GM18868 (cell line): ENCODE measurements around the gene ADAM19.
A peak's percentile ranks its signal among the peaks of the same experiment; 100 is the strongest.

Experiments
- ATAC-seq: cut with Tn5 transposase; IDR thresholded peaks from one replicate; pipeline ENCODE4 v1.9.1; 2021; ENCODE audit warnings: mild to moderate bottlenecking, moderate library complexity; ENCODE audit not compliant: unreplicated experiment

The ADAM19 gene

DNA sequence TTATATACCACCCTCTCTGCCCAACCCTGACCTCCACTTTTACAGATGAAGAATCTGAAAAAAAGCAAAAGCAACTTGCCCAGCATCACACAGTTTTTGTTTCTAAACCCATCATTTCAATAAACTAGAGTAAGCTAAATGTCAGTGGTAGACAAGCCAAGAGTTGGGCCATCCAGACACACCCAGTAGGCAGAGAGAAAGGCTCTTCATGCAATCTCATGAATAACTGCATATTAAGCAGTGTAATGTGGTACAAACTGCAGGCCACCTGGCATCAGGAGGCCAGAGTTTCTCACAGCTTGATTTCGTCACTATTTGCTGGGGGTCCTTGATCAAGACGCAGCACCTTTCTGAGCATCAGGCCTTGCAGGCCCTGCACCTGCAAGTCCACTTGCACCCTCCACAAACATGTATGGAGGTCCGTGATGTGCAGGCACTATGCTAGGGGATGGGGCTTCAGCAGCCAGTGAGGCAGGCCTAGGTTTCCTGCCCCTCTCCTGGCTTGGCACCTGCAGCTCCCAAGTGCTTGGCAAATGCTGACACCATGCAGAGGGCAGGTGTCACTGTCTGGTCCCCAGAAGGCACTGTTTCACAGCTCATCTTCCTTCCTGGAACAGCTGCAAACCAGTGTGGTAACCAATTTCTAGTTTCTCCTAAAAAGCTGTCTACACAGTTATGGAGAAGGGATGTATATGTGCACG is 29.8 kb downstream of the ADAM19 start:
- ATAC-seq = no peak

- no peak for ATAC-seq
These were observed 31.0 kb downstream of the ADAM19 start for GRCh38 chr5:157544623-157544989.

DNA sequence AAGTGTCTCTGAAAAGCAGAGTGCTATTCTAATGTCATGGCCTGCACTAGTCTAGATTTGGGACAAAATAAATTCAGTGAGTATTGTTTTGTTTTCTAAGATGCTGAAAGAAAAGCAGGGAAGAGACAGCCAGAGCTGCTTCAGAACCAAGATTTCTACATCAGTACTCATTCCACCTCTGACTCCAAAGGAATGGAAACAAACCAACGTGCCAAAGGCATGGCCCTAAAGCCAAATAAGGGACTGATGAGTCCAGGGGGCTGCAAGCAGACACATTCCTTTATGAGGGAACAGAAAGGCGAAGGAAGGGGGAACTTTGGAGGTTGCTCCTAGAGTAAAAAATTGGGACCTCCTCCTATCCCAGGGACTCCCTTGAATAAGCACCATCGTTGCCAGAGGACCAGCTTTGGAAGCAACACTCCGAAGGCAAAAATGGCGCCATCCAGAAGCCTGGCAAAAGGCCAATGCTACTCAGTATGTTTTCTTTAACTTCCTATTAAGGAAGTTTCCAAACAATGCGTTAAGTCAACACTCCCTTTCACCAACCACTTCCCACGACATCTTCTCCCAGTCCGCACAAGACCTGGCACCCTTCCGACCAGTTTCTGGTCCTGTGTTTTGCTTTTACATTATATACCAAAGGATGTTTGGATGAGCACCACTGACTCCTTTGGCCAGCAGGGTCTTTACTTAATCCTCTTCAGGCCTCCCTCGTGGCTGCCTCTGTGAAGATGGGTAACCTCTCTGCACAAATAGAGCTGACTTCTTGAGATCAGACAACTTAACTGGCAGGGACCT is 31.6 kb downstream of the ADAM19 start:
- ATAC-seq = no peak

- ATAC-seq = no peak
These were observed 33.1 kb downstream of the ADAM19 start for GRCh38 chr5:157542282-157543000.

DNA sequence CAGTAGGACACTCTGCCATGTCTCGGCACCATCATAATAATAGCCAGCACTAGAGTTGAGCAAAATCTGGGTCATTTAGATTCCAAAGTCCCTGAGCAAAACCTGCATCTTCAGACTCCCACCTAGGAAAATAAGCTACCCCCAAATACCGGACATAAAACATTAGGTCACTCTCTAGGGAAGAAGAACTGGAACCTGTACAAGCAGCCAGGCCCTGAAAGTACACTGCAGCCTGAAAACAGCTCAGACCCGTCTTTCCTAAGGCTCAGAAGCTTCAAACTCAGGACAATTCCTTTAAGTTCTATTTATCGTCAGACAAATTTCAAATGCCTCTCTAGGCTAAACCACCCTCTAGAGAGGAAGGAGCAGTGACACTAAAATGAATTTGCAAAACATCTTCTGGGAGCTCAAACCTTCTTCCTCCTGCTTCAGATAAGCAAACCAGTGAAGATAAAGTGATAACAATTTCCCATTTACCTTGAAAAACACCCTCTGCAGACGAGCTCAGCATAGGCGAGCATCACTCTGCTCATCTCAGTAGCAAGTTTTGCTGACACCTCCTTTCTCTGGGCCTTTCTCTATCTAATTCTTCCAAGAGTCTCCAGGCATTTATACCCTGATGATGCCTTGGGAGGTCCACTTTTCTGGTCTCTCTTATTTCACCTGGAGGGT is 34.0 kb downstream of the ADAM19 start:
- peak; percentile 15 for ATAC-seq

DNA sequence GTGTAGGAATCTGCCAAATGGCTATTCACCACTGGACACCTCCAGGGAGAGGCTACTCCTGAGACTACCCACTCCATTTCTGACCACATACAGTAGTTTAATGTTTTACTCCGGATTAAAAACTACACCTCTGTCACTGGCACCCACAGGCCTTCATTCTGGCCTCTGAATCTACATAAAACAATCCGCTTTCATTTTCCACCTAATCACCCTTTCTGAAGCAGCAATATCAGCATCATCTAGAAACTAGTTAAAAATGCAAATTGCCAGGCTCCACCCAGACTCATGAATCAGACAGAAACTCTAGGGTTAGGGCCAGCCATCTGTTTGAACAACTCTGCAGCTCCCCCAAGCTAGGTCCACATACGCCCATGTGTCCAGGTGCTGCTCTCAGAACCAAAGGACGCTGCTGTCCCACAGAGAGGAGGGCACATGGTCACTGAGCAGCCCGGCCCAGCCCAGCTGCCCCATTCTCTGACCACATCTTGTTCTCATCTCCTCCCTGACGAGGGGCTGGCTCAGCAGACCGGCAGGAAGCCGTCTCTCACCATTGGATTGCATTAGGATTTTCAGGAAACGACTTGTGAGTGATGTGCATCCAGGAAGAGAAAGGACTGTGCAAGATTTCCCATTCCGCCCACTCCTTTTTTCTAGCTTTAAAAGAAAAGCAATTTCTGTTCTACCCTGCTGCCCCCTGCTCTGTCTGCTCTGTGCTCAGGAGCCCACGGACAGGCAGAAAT is 34.7 kb downstream of the ADAM19 start:
- ATAC-seq = peak; percentile 95

- ATAC-seq = no peak
These were observed 35.5 kb downstream of the ADAM19 start for GRCh38 chr5:157540124-157540523.

DNA sequence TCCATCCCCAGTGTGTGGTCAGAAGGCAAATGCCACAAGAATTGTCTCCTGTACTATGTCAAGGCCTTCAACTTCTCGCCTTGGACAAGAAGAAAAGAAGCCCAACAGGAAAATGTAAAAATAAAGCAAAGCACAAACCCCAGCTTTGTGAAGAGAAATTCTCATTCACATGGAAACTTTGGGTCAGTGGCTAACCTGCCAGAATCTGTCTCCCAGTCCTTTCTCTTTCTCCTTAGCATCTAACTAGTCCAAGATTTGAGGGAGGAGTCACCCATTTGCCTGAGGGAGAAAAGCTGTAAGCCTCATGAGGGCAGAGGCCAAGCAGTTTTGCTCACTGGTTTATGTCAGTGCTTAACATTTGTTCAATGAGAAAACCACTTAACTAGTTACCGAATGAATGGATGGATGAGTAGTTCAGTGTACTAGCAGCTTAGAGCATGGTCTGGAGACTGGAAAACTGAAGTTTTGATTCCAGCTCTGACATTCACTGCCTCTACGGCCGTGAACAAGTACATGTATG is 36.0 kb downstream of the ADAM19 start:
- no peak for ATAC-seq

GRCh38 chr5:157538311-157538710 is 37.3 kb downstream of the ADAM19 start:
- ATAC-seq = no peak

GRCh38 chr5:157535042-157535865 is 40.3 kb downstream of the ADAM19 start:
- no peak for ATAC-seq

GRCh38 chr5:157533011-157533481 is 42.5 kb downstream of the ADAM19 start:
- no peak for ATAC-seq

DNA sequence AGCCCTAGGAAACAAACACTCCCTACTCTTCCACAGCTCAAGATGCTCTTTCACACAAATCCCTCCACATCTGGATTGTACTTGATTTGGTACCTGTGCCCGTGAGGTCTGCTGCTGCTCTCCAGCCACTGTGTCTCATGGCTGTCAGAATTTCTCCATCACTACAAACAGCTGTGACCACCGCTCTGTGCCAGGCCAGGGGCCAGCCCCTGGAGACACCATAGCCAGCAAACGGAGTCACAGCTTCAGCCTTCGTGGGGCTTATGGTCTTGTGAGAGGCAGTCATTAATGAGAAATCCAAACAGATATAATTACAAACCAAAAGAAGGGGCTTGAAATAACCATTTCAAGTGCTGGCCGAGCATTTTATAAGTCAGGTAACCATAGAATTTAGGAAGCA is 43.6 kb downstream of the ADAM19 start:
- no peak for ATAC-seq

DNA sequence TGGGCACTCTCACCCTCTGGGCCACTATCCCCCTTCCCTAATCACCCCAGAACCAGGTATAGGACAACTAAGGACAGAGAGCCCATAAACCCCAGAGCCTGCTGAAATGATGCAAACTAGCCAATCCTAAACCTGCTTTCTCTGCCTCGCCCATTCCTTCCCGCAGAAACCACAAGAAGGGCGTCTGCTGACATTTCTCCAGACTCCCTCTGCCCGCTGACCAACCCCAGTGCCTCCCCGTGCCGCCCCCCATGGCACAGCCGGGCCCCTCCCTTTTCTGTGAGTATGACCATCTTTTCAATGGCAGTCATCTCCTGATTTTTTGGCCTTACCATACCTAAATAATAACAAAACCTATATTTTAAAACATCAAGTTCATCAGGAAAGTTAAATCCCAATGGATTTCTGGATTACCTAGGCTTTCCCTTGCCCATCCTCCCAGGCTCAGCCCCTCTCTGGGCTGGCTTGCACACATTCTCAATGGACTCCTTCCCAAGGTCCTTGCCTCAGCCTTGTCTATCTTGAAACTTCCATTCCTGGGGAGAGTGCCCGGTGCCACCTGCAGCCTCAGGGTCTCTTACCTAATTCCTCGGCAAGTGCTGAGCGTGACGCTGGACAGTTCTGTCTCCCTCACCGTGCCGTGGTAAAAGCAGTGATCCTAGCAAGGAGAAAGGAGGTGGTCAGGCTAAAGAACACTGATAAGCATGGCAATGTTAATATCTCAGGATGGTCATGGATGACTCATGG is 45.2 kb downstream of the ADAM19 start:
- ATAC-seq = no peak

GRCh38 chr5:157529002-157529401 is 46.6 kb downstream of the ADAM19 start:
- ATAC-seq = no peak

GRCh38 chr5:157528036-157528632 is 47.4 kb downstream of the ADAM19 start:
- ATAC-seq = no peak

GRCh38 chr5:157524887-157525286 is 50.7 kb downstream of the ADAM19 start:
- ATAC-seq = no peak

DNA sequence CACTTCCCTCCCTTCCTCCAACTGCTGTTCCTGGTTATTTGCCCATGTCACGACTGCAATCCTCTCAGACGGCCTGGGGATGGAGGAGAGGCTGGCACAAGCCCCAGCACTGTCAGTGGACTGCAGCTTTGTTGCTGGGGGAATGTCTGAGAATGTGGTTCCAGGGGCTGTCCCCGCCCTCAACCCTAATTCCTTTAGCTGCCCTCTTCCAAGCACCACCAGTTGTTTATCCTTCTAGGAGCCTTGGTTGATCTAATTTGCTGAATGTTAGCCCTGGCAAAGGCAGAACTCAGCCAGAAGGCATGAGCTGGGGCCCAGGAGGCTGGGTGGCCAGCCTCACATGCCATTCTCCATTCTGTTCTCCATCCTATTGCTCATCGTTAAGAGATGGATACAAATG is 51.6 kb downstream of the ADAM19 start:
- ATAC-seq = no peak

GRCh38 chr5:157521704-157522029 is 53.9 kb downstream of the ADAM19 start:
- no peak for ATAC-seq
